SK-N-SH (cell line): ENCODE data around the gene FAM89B. TPM values are rescaled to one million over a fixed set of nuclear protein-coding genes. Genes with fewer than 3 reads are reported as not detected.

Experiments used
- CTCF ChIA-PET: fragments of 300-600, 350-600 bp; formaldehyde crosslinking; extraction: SDS; loops from one replicate; lab custom pipeline; 2021; lab: Yijun Ruan, JAX
- POLR2A ChIA-PET: fragments of 350-600 bp; sonication (Branson Sonifier 250); formaldehyde crosslinking; extraction: SDS; loops from one replicate; lab custom pipeline; 2020; ENCODE audit warnings: antibody characterized with exemption, inconsistent platforms; lab: Yijun Ruan, JAX
- DNase-seq: peaks from one replicate; pipeline ENCODE4 v3.0.0; 2012
- H2AFZ ChIP-seq: fragments of 200-600 bp; sonication (generic); 2 replicates; pipeline ENCODE4 v1.8.1; 2016; ENCODE audit warnings: antibody characterized with exemption, mild to moderate bottlenecking, low read depth
- H3F3A ChIP-seq: fragments of 200-600 bp; sonication (generic); replicated peaks from 2 replicates; pipeline ENCODE3; 2016; ENCODE audit warnings: antibody characterized with exemption, mild to moderate bottlenecking; ENCODE audit not compliant: insufficient read depth
- H3K27ac ChIP-seq, 2 experiments: fragments of 200-500 bp in 1 of 2; fragments of 200-600 bp in 1 of 2; sonication (Bioruptor generic) in 1 of 2; sonication (generic), shearing (Covaris generic) in 1 of 2; 2 replicates each; pipeline versions ENCODE4 v1.5.1 to v1.6.1; 2014 to 2016; ENCODE audit warnings: low read depth in 2 of 2, inconsistent platforms in 1 of 2, low read length in 1 of 2, mild to moderate bottlenecking in 1 of 2, mixed read lengths in 1 of 2
- H3K27me3 ChIP-seq: fragments of 200-600 bp; sonication (generic), shearing (Covaris generic); 2 replicates; pipeline ENCODE4 v1.6.1; 2016; ENCODE audit warnings: mixed run types; ENCODE audit not compliant: insufficient read depth
- H3K36me3 ChIP-seq, 2 experiments: fragments of 200-500 bp in 1 of 2; fragments of 200-600 bp in 1 of 2; sonication (Bioruptor generic) in 1 of 2; sonication (generic) in 1 of 2; replicated peaks in 1 of 2; 2 replicates each; pipeline versions ENCODE3 to v1.5.1; 2014 to 2016; ENCODE audit warnings: low read length in 1 of 2, mild to moderate bottlenecking in 1 of 2; ENCODE audit not compliant: insufficient read depth in 2 of 2, control insufficient read depth in 1 of 2
- H3K4me1 ChIP-seq, 2 experiments: fragments of 200-500 bp in 1 of 2; fragments of 200-600 bp in 1 of 2; sonication (Bioruptor generic) in 1 of 2; sonication (generic), shearing (Covaris generic) in 1 of 2; 2 replicates each; pipeline versions ENCODE4 v1.5.1 to v1.6.1; 2014 to 2016; ENCODE audit warnings: low read depth in 1 of 2, low read length in 1 of 2, mixed run types in 1 of 2; ENCODE audit not compliant: insufficient read depth in 2 of 2, control insufficient read depth in 1 of 2
- H3K4me2 ChIP-seq: fragments of 200-600 bp; sonication (generic), shearing (Covaris generic); 2 replicates; pipeline ENCODE4 v1.6.1; 2017; ENCODE audit warnings: mixed run types
- H3K4me3 ChIP-seq, 2 experiments: fragments of 200-500 bp in 1 of 2; fragments of 200-600 bp in 1 of 2; sonication (Bioruptor generic) in 1 of 2; sonication (generic), shearing (Covaris generic) in 1 of 2; 2 replicates each; pipeline versions ENCODE4 v1.5.1 to v1.8.1; 2014 to 2016; ENCODE audit warnings: low read depth in 2 of 2, inconsistent platforms in 1 of 2, low read length in 1 of 2, mild to moderate bottlenecking in 1 of 2, mixed read lengths in 1 of 2, moderate library complexity in 1 of 2
- H3K79me2 ChIP-seq: fragments of 200-600 bp; sonication (generic); 2 replicates; pipeline ENCODE4 v1.8.1; 2017; ENCODE audit warnings: mild to moderate bottlenecking; ENCODE audit not compliant: insufficient read depth
- H3K9ac ChIP-seq: fragments of 200-600 bp; sonication (generic); 2 replicates; pipeline ENCODE4 v1.6.1; 2017; ENCODE audit warnings: mixed run types
- H3K9me2 ChIP-seq: fragments of 200-600 bp; sonication (generic); 2 replicates; pipeline ENCODE4 v1.6.1; 2017; ENCODE audit warnings: mixed run types
- H3K9me3 ChIP-seq: fragments of 200-600 bp; sonication (generic); 2 replicates; pipeline ENCODE4 v1.6.1; 2017; ENCODE audit warnings: mixed run types, mild to moderate bottlenecking, moderate library complexity
- H4K20me1 ChIP-seq: fragments of 200-600 bp; sonication (generic); 2 replicates; pipeline ENCODE4 v1.6.1; 2017; ENCODE audit warnings: mild to moderate bottlenecking, mixed run types; ENCODE audit not compliant: insufficient read depth
- ELF1 ChIP-seq: IDR thresholded peaks from 2 replicates; pipeline ENCODE4 v1.4.0; 2012
- FOXJ3 ChIP-seq: sonication (generic); formaldehyde crosslinking; IDR thresholded peaks from 2 replicates; pipeline ENCODE4 v1.5.1; 2020; ENCODE audit warnings: mild to moderate bottlenecking, missing genetic modification reagents
- MEF2A ChIP-seq: IDR thresholded peaks from 2 replicates; pipeline ENCODE4 v1.4.0; 2012; ENCODE audit warnings: low read depth, borderline replicate concordance
- MXI1 ChIP-seq: IDR thresholded peaks from 2 replicates; pipeline ENCODE4 v1.6.1; 2012; ENCODE audit warnings: mild to moderate bottlenecking, low read depth, low read length, improper control_type of control experiment
- RAD21 ChIP-seq: IDR thresholded peaks from 2 replicates; pipeline ENCODE4 v1.6.1; 2012; ENCODE audit warnings: mild to moderate bottlenecking, low read length
- RXRA ChIP-seq: IDR thresholded peaks from 2 replicates; pipeline ENCODE4 v1.4.0; 2012; ENCODE audit warnings: low read depth, mild to moderate bottlenecking, borderline replicate concordance
- TAF1 ChIP-seq: IDR thresholded peaks from 2 replicates; pipeline ENCODE4 v1.6.1; 2012; ENCODE audit warnings: low read depth, mild to moderate bottlenecking, low read length, moderate library complexity, borderline replicate concordance
- USF1 ChIP-seq: IDR thresholded peaks from 2 replicates; pipeline ENCODE4 v1.4.0; 2012; ENCODE audit warnings: low read depth, borderline replicate concordance
- WGBS: methylation state at CpG from one replicate; pipeline ENCODE4 v1.1.6; 2017; ENCODE audit warnings: low lambda C conversion rate; 5-methylcytosine and 5-hydroxymethylcytosine counted together
- polyA plus RNA-seq, 3 experiments: library from polyadenylated mRNA; depleted of rRNA; stranded (reverse); fragments of >200 nt; gene quantifications; 2 replicates each; pipeline ENCODE4 v1.2.3, GENCODE V29; 2012
- TF ChIP-seq, protein P1 (sequence below): fragments of 150-350 bp; IDR thresholded peaks from 2 replicates; pipeline ENCODE4 v1.6.1; 2016; ENCODE audit warnings: mild to moderate bottlenecking, low read depth, low read length
- TF ChIP-seq, protein P2 (sequence below): fragments of 200-600 bp; sonication (generic); IDR thresholded peaks from 2 replicates; pipeline ENCODE4 v1.6.1; 2017; ENCODE audit warnings: antibody characterized with exemption, mild to moderate bottlenecking, moderate library complexity

Gene FAM89B
- polyA plus RNA-seq, 1 of the 3 experiments (the other 2 are of a cell fraction) = 65.3 TPM

DNA sequence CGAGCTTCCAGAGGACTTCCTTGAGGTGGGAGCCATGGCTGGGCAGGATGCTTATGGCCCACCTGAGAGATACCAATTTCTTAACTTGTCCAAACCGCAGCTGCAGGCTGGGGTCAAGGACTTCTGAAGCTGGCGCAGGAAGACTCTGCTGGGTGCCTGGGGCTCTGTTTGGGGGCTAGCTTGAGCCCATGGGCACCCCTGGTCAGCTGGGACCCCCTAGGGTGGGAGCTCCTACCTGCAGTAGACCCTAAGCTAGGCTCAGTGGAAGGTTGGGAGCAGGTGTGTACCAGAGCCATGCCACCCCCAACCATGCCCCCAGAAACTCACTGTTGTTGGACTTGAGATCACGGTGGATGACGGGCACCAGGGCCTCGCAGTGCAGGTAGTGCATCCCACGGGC is 40.4 kb downstream of the FAM89B start:
- Histone ChIP-seq H3K27me3 (no peaks in the 10 kb centered on the region), H3K9me3 (no peaks in the 10 kb centered on the region), H4K20me1 (peaks cover 33% of the 10 kb centered on the region), H3K36me3 (peaks cover 0 to 24% of the 10 kb centered on the region in 2 experiments), H3K4me3 (peak overlapping the region; percentile 58 to 87), H2AFZ (no peak overlapping the region), H3K9me2 (no peaks in the 10 kb centered on the region), H3K4me2 (peak overlapping the region; percentile 85), H3K9ac (peak overlapping the region; percentile 93; the same call in 1 of the 2 replicates), H3K79me2 (peaks cover 92% of the 10 kb centered on the region), H3K4me1 (peaks cover 25 to 38% of the 10 kb centered on the region in 2 experiments; a peak in 3 of 4 replicates), H3F3A (peaks cover 4% of the 10 kb centered on the region), H3K27ac (no peak overlapping the region)
- POLR2A ChIA-PET = no interaction called here
- WGBS = no CpG with 5 or more reads among the region's 7 CpGs
- TF ChIP-seq, protein P1, sequence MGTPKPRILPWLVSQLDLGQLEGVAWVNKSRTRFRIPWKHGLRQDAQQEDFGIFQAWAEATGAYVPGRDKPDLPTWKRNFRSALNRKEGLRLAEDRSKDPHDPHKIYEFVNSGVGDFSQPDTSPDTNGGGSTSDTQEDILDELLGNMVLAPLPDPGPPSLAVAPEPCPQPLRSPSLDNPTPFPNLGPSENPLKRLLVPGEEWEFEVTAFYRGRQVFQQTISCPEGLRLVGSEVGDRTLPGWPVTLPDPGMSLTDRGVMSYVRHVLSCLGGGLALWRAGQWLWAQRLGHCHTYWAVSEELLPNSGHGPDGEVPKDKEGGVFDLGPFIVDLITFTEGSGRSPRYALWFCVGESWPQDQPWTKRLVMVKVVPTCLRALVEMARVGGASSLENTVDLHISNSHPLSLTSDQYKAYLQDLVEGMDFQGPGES = no peak
- TF ChIP-seq TAF1 (no peak), MXI1 (no peak), FOXJ3 (CRISPR knock-in tag) (no peak), RXRA (no peak), MEF2A (no peak), RAD21 (no peak), ELF1 (no peak), USF1 (no peak)
- CTCF ChIA-PET = interaction anchor here (0.7 to 2.8 kb wide), 8 partner anchors 8 to 205 kb away, joined by 3 to 14 read pairs (median 4); partner anchors contain the start of genes SIPA1 and ZNRD2
- no peak for DNase-seq

- Histone ChIP-seq H4K20me1 (peaks cover 28% of the 10 kb centered on the region), H3K4me3 (peak overlapping the region; percentile 58 to 87), H3K4me1 (peaks cover 25 to 36% of the 10 kb centered on the region in 2 experiments; a peak in 3 of 4 replicates), H2AFZ (no peak overlapping the region), H3K4me2 (peak overlapping the region; percentile 85), H3F3A (peaks cover 4% of the 10 kb centered on the region), H3K27ac (peak overlapping the region; percentile 58 to 76), H3K9ac (peak overlapping the region; percentile 93), H3K9me3 (no peaks in the 10 kb centered on the region), H3K36me3 (peaks cover 1 to 30% of the 10 kb centered on the region in 2 experiments), H3K79me2 (peaks cover 92% of the 10 kb centered on the region), H3K9me2 (no peaks in the 10 kb centered on the region), H3K27me3 (no peaks in the 10 kb centered on the region)
- TF ChIP-seq, protein P2, sequence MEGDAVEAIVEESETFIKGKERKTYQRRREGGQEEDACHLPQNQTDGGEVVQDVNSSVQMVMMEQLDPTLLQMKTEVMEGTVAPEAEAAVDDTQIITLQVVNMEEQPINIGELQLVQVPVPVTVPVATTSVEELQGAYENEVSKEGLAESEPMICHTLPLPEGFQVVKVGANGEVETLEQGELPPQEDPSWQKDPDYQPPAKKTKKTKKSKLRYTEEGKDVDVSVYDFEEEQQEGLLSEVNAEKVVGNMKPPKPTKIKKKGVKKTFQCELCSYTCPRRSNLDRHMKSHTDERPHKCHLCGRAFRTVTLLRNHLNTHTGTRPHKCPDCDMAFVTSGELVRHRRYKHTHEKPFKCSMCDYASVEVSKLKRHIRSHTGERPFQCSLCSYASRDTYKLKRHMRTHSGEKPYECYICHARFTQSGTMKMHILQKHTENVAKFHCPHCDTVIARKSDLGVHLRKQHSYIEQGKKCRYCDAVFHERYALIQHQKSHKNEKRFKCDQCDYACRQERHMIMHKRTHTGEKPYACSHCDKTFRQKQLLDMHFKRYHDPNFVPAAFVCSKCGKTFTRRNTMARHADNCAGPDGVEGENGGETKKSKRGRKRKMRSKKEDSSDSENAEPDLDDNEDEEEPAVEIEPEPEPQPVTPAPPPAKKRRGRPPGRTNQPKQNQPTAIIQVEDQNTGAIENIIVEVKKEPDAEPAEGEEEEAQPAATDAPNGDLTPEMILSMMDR = 0 out of 2 replicates have a peak, but pooled peaks have one; percentile 10
- no peak for TF ChIP-seq FOXJ3 (CRISPR knock-in tag)
- WGBS = 80% methylated on average over 1 of the region's 43 CpGs
- no peak for DNase-seq
- ChIA-PET POLR2A (interaction anchor here (0.7 kb wide), 1 partner anchor 41 kb away, joined by 3 read pairs; the partner anchor contains the start of gene FAM89B), CTCF (interaction anchor here (0.7 to 2.8 kb wide), 8 partner anchors 9 to 204 kb away, joined by 3 to 14 read pairs (median 4); partner anchors contain the start of genes SIPA1 and ZNRD2)
Observed at GRCh38 chr11:65613091-65613928, 41.0 kb downstream of the FAM89B start.
